ENCODE data around the gene LRMDA. TPM values are rescaled to one million over a fixed set of nuclear protein-coding genes. Genes with fewer than 3 reads are reported as not detected.

The LRMDA gene
- total RNA-seq, 1 experiment from 2014 or later = 20.3 TPM

DNA sequence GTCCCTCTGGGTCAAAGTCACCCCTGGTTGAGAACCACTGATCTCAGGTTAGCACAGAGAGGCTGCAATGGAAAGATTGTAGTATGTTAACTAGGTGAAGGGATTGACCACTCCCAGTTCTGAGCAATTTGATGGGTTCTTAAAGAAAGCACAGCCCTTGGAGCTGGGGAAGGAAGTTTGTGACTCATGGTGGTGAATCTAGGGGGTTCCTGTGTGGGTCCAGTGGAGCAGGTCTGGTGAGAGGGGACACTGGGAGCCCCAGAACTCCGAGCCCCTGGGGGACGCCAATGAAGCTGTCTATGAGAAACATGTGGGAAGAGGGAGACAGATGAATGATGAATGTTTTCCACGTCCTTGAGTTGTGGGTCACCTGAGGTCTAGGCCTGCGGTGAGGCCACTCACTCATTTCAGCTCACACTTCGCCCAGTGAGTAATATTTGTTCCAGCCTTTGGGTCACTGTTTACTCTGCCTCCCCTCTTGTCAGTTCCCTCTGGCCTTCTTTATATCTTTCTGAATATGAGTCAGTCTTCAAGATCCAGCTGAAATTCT, 341.9 kb downstream of the LRMDA start:
- in situ Hi-C loops (cut with HindIII; ENCODE audit: low pct_unique_long_range_greater_than_20kb, low sequenced_read_pairs) = no loop called here
- DNase-seq (ENCODE audit: low read depth) = peak; percentile 70

- in situ Hi-C loops (cut with HindIII; ENCODE audit: low pct_unique_long_range_greater_than_20kb, low sequenced_read_pairs) = no loop called here
- no peak for DNase-seq (ENCODE audit: low read depth)
These were observed 342.7 kb downstream of the LRMDA start for GRCh38 chr10:75773813-75774782.

DNA sequence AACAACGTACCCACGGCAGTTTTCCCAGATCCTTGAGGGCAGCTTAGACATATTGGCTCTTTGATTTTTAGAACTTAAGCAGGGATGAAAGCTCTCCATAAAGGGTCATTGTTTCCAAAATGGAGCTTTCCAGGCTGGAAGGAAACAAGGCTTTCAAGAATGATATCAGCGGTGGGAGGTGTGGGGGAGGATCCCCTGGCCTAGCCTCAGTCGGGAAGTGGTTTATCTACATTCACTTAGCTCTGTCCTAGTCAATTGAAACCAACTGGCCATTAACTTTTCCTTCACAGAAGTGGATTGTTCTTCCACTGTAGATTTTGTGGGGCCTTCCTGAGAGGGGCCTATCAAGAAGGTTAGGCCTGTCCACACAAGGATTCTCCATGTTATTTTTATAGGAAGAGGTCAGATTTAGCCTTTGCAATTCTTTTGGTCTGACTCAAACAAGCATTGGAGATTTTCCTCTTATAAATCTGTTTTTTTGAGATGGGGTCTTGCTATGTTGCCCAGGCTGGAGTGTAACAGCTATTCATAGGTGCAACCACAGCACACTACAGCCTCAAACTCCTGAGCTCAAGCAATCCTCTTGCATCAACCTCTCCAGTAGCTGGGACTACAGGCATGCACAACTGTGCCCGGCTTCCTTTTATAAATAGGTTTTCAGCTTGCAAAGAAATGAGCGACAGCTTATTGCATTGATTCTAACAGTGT, 343.5 kb downstream of the LRMDA start:
- in situ Hi-C loops (cut with HindIII; ENCODE audit: low pct_unique_long_range_greater_than_20kb, low sequenced_read_pairs) = no loop called here
- no peak for DNase-seq (ENCODE audit: low read depth)

GRCh38 chr10:75776738-75777504, 345.5 kb downstream of the LRMDA start:
- no peak for DNase-seq (ENCODE audit: low read depth)
- in situ Hi-C loops (cut with HindIII; ENCODE audit: low pct_unique_long_range_greater_than_20kb, low sequenced_read_pairs) = no loop called here

- in situ Hi-C loops (cut with HindIII; ENCODE audit: low pct_unique_long_range_greater_than_20kb, low sequenced_read_pairs) = no loop called here
- no peak for DNase-seq (ENCODE audit: low read depth)
These were observed 347.2 kb downstream of the LRMDA start for GRCh38 chr10:75778665-75779064.

GRCh38 chr10:75779276-75779675, 347.9 kb downstream of the LRMDA start:
- in situ Hi-C loops (cut with HindIII; ENCODE audit: low pct_unique_long_range_greater_than_20kb, low sequenced_read_pairs) = no loop called here
- DNase-seq (ENCODE audit: low read depth) = no peak

DNA sequence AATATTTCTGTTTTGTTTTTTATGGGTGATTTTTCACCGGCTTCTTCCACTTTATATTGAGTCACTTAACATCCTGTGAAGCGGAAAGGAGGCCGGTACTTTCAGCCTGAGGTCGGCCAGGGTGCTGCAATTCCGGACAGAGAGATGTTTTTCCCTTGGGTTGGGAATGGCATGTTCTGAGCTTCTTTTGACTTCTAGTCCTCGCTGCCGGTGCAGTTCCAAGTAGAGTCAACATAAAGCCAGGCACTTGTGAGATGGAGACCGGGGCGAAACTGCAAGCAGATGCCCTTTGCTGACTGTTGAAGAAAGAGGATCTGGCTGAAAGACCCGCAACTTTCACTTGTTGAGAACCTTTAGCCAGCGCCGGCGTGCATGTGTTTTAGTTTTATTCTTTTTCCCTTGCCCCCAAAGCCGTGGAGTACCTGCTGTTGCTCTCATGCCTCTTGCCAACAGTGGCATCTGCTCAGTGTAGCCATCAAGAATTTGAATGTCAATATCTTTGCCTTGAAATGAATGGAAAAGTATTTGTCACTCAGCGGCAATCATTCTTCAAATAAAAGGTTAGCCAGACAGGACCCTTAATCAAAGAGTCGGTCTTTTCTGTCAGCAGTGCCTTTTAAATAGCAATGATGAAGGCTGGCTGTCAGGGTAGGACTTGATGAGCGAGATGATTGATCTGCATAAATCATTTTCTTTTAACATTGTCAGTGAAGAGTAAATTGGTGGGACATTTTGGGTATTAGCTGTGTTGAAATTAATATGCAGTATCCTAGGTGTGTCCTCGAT, 351.2 kb downstream of the LRMDA start:
- in situ Hi-C loops (cut with HindIII; ENCODE audit: low pct_unique_long_range_greater_than_20kb, low sequenced_read_pairs) = no loop called here
- no peak for DNase-seq (ENCODE audit: low read depth)

GRCh38 chr10:75788394-75789205, 357.2 kb downstream of the LRMDA start:
- DNase-seq (ENCODE audit: low read depth) = peak; percentile 30
- in situ Hi-C loops (cut with HindIII; ENCODE audit: low pct_unique_long_range_greater_than_20kb, low sequenced_read_pairs) = no loop called here

- in situ Hi-C loops (cut with HindIII; ENCODE audit: low pct_unique_long_range_greater_than_20kb, low sequenced_read_pairs) = no loop called here
- DNase-seq (ENCODE audit: low read depth) = no peak
These were observed 362.4 kb downstream of the LRMDA start for GRCh38 chr10:75793848-75794247.

DNA sequence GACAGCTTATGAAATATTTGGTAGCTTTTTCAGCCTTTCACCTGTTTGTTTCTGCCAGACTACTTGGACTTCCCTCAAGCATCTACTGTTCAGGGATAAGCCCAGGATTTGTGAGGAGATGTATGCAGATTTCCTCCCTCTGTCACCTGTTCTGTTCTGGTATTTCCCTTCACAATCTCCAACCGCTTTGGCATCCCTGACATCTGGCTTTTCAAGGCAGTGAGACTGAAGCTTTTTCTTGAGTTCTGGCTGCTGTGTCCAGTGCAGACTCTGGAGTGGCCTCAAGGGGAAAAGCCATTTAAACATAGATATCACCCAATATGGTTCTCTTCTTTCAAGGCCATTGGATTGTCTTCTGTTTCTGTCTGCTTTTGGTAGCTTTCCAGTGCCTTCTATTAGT, 369.7 kb downstream of the LRMDA start:
- no peak for DNase-seq (ENCODE audit: low read depth)

DNA sequence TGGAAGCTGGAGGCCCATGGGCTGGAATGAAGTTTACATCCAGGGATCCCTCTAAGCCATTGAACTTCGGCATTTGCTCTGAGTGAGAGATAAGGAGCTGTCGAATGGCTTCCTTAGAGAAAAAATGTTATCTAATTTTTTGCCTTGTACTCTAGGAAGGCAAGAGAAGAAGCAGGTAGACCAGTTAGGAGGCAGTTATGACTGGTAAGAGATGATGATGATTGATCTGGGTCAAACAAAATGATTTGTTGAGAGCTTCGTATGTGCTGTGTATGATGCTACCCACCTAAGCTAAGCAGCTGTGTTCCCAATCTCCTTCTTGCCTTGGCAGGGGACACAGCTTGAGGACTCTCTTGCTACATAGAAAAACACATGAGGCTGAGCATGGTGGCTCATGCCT, 370.2 kb downstream of the LRMDA start:
- DNase-seq (ENCODE audit: low read depth) = no peak
- in situ Hi-C loops (cut with HindIII; ENCODE audit: low pct_unique_long_range_greater_than_20kb, low sequenced_read_pairs) = no loop called here

More for the DNA sequence above, 369.7 kb downstream of the LRMDA start:
- in situ Hi-C loops (cut with HindIII; ENCODE audit: low pct_unique_long_range_greater_than_20kb, low sequenced_read_pairs) = no loop called here

DNA sequence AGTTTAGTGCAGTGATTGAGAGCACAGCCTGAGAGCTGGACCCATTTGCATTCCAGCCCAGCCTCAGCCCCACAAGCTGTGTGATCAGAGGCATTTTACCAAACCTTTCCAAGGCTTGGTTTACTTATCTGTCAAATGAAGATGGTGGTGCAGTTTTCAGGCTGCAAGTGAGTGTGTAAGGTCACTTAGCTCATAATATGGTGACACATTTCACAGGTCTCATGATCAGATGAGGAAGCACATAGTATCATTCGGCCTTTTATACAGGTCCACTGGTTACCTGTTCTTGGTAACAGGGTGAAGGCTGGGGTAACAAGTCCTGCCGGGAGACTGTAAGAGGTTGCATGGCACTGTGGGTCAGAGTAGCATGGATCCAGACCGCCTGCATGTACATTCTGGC, 371.7 kb downstream of the LRMDA start:
- no peak for DNase-seq (ENCODE audit: low read depth)

GRCh38 chr10:75803816-75804552, 372.6 kb downstream of the LRMDA start:
- no peak for DNase-seq (ENCODE audit: low read depth)
- in situ Hi-C loops (cut with HindIII; ENCODE audit: low pct_unique_long_range_greater_than_20kb, low sequenced_read_pairs) = no loop called here

More for the DNA sequence above, 371.7 kb downstream of the LRMDA start:
- in situ Hi-C loops (cut with HindIII; ENCODE audit: low pct_unique_long_range_greater_than_20kb, low sequenced_read_pairs) = no loop called here

- DNase-seq (ENCODE audit: low read depth) = no peak
- in situ Hi-C loops (cut with HindIII; ENCODE audit: low pct_unique_long_range_greater_than_20kb, low sequenced_read_pairs) = no loop called here
These were observed 374.8 kb downstream of the LRMDA start for GRCh38 chr10:75806186-75806585.

DNA sequence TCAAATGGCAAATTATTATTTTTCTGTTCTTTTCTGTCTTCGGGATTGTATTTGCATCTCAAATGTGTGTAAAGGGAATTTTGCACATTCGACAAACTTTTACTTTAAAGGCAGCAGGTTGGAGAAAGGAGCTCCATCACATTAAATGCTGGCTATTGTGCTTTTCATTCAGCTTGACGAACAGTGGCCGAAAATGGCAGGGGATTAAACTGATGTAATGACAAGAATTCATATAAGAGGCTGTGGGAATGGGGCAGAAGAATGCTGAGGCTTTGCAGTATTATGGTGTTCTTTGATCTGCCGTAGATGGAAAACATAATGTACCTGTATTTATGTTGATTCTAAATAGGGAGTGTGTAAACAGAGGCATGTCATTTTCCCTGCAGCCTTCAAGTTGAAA, 376.0 kb downstream of the LRMDA start:
- in situ Hi-C loops (cut with HindIII; ENCODE audit: low pct_unique_long_range_greater_than_20kb, low sequenced_read_pairs) = no loop called here
- DNase-seq (ENCODE audit: low read depth) = no peak

DNA sequence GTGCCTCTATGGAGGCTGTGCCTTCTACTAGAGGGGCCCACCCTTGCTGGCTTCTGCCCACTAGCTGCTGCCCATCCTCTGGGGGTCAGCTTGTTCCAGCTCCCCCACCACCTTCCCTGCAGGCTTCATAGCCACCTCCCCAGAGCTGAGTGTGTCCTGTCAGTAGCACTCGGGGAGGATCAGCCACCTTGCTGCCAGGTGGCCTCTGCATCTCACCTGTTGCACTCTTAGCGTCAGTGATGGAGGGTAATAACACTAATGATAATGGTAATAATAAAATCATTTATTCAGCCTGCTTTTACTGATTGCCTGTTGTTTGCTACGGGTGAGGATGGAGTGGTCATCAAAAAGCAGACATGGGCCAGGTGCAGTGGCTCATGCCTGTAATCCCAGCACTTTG, 377.6 kb downstream of the LRMDA start:
- in situ Hi-C loops (cut with HindIII; ENCODE audit: low pct_unique_long_range_greater_than_20kb, low sequenced_read_pairs) = no loop called here
- no peak for DNase-seq (ENCODE audit: low read depth)
